MM.1S (cell line): Measurements from ENCODE around the gene NINJ1.

Experiments used
- EZH2 ChIP-seq: fragments of 300-600 bp; sonication (generic); optimal IDR thresholded peaks from 2 replicates; pipeline ENCODE3; 2017; ENCODE audit warnings: low read depth, mild to moderate bottlenecking, antibody characterized with exemption, low read length, mixed read lengths
- EZH2phosphoT487 ChIP-seq: fragments of 300-600 bp; sonication (generic); IDR thresholded peaks from 2 replicates; pipeline ENCODE4 v1.6.1; 2018; ENCODE audit warnings: antibody characterized with exemption, low read length
- TF ChIP-seq, protein P1 (sequence below): fragments of 300-600 bp; sonication (generic); IDR thresholded peaks from 2 replicates; pipeline ENCODE4 v1.5.1; 2016; ENCODE audit warnings: antibody characterized with exemption, low read length, mixed read lengths

DNA sequence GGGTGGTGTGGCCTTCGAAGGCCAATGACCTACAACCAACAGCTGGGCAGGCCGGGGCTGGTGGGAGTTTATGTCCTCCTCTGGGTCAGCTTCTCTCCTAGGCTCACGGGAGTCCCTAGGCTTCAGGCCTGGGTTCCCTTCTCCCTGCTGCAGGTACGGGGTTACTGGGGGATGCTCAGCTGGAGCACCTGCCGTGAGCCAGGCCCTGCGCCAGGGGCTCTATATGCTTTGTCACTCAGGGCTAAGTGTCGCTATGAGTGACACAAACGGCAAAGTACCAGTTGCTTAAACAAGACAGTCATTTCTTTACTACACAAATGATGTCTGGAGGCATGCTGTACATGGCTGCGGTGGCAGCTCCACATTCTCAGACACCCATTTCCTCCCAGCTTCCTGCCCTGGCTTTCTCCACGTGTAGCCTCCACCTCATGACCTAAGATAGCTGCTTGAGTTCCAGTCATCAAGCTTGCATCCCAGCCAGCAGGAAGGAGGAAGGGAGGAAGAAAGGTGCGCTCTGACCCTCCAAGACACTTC, 22.5 kb upstream of the NINJ1 start:
- TF ChIP-seq, protein P1, sequence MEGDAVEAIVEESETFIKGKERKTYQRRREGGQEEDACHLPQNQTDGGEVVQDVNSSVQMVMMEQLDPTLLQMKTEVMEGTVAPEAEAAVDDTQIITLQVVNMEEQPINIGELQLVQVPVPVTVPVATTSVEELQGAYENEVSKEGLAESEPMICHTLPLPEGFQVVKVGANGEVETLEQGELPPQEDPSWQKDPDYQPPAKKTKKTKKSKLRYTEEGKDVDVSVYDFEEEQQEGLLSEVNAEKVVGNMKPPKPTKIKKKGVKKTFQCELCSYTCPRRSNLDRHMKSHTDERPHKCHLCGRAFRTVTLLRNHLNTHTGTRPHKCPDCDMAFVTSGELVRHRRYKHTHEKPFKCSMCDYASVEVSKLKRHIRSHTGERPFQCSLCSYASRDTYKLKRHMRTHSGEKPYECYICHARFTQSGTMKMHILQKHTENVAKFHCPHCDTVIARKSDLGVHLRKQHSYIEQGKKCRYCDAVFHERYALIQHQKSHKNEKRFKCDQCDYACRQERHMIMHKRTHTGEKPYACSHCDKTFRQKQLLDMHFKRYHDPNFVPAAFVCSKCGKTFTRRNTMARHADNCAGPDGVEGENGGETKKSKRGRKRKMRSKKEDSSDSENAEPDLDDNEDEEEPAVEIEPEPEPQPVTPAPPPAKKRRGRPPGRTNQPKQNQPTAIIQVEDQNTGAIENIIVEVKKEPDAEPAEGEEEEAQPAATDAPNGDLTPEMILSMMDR: no peak
- TF ChIP-seq EZH2 (no peak), EZH2phosphoT487 (no peak)
